ENCODE data around the gene ASPDH. TPM values are rescaled to one million over a fixed set of nuclear protein-coding genes. Genes with fewer than 3 reads are reported as not detected.

ASPDH gene
- total RNA-seq, 1 experiment from 2014 or later = not detected

DNA sequence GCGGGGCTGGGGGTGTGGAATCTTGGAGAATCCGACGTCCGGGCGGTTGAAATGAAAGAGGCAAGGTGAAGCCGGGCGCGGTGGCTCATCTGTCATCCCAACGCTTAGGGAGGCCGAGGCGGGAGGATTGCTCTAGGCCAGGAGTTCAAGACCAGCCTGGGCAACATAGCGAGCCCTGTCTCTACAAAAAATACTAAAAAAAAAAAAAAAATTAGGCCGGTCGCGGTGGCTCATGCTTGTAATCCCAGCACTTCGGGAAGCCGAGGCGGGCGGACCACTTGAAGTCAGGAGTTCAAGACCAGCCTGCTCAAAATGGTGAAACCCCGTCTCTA lies 36.8 kb downstream of the ASPDH start:
- ATAC-seq = no peak
- CTCF ChIA-PET = interaction anchor here (0.8 to 2.6 kb wide), 3 partner anchors 10 to 119 kb away, joined by 3 to 8 read pairs (median 3); no protein-coding TSS in a partner anchor
- Mint-ChIP-seq H3K9me3 (peaks cover 11% of the 10 kb centered on the region), H3K36me3 (peaks cover 27% of the 10 kb centered on the region), H3K27ac (peak overlapping the region; percentile 99; the same call in 1 of the 2 replicates), H3K4me1 (peaks cover 9% of the 10 kb centered on the region), H3K4me3 (peak overlapping the region; percentile 98), H3K27me3 (ENCODE audit: low read depth) (no peaks in the 10 kb centered on the region; the same call in 1 of the 2 replicates)
- POLR2A ChIA-PET = no interaction called here
- TF ChIP-seq, protein P1, sequence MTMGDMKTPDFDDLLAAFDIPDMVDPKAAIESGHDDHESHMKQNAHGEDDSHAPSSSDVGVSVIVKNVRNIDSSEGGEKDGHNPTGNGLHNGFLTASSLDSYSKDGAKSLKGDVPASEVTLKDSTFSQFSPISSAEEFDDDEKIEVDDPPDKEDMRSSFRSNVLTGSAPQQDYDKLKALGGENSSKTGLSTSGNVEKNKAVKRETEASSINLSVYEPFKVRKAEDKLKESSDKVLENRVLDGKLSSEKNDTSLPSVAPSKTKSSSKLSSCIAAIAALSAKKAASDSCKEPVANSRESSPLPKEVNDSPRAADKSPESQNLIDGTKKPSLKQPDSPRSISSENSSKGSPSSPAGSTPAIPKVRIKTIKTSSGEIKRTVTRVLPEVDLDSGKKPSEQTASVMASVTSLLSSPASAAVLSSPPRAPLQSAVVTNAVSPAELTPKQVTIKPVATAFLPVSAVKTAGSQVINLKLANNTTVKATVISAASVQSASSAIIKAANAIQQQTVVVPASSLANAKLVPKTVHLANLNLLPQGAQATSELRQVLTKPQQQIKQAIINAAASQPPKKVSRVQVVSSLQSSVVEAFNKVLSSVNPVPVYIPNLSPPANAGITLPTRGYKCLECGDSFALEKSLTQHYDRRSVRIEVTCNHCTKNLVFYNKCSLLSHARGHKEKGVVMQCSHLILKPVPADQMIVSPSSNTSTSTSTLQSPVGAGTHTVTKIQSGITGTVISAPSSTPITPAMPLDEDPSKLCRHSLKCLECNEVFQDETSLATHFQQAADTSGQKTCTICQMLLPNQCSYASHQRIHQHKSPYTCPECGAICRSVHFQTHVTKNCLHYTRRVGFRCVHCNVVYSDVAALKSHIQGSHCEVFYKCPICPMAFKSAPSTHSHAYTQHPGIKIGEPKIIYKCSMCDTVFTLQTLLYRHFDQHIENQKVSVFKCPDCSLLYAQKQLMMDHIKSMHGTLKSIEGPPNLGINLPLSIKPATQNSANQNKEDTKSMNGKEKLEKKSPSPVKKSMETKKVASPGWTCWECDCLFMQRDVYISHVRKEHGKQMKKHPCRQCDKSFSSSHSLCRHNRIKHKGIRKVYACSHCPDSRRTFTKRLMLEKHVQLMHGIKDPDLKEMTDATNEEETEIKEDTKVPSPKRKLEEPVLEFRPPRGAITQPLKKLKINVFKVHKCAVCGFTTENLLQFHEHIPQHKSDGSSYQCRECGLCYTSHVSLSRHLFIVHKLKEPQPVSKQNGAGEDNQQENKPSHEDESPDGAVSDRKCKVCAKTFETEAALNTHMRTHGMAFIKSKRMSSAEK (CRISPR knock-in tag; IDR thresholded peaks at IDR 0.05; ENCODE audit: borderline replicate concordance) = no peak
- peak; percentile 1; the same call in 1 of the 2 replicates for TF ChIP-seq TP53 (CRISPR knock-in tag; IDR thresholded peaks at IDR 0.05)
- DNase-seq (ENCODE audit: low spot score) = no peak

DNA sequence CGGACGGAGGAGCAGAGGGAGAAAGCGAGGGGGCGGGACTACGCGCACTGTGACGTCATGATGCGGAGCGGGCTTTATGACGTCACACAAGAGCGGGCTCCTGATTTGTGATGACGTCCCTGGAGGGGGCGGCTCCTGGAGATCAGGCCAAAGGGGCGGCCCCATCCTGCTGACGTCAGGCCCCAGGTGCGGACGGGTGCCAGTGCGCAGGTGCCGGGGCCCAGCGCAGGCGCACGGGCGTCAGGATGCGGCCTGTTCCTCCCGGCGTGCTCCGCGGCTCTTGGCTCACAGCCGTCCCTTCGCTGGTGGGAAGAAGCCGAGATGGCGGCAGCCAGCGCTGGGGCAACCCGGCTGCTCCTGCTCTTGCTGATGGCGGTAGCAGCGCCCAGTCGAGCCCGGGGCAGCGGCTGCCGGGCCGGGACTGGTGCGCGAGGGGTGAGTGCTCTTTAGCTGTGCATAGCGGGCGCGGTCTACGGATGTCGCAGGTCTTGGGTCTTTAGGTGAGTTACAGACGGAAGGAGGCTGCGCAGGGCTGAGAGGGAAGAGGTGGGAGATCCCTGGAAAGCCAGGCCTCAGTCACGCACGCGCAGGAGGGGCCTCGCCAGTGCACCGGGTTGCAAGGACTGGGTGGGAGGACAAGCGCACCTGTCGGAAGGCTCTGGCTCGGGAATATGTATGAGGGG lies 37.3 kb downstream of the ASPDH start, which contains the start of the genes EMC10 and GARIN5A:
Gene EMC10, plus strand, starts transcription at position 284 of the 683 bp plus-strand sequence. Its CDS starts 38 bp downstream, at position 322.
Gene GARIN5A, minus strand, starts transcription at position 625 of the 683 bp plus-strand sequence. Its CDS starts 460 bp downstream, at position 165.
- H3K4me3 Mint-ChIP-seq = peak within 1 kb of the TSS; percentile 98
- POLR2A ChIA-PET = no interaction called here
- TF ChIP-seq ZNF232 (CRISPR knock-in tag; IDR thresholded peaks at IDR 0.05) = 0 out of 2 replicates have a peak, but pooled peaks have one; percentile 42
- TF ChIP-seq SMAD3 (CRISPR knock-in tag; IDR thresholded peaks at IDR 0.05; ENCODE audit: borderline replicate concordance) = peak; percentile 41; the same call in 1 of the 2 replicates
- no peak for TF ChIP-seq ZNF121 (CRISPR knock-in tag; IDR thresholded peaks at IDR 0.05)
- TF ChIP-seq, protein P2, sequence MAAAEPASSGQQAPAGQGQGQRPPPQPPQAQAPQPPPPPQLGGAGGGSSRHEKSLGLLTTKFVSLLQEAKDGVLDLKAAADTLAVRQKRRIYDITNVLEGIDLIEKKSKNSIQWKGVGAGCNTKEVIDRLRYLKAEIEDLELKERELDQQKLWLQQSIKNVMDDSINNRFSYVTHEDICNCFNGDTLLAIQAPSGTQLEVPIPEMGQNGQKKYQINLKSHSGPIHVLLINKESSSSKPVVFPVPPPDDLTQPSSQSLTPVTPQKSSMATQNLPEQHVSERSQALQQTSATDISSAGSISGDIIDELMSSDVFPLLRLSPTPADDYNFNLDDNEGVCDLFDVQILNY (CRISPR knock-in tag; IDR thresholded peaks at IDR 0.05) = peak; percentile 83
- peak; percentile 88; the same call in 1 of the 2 replicates for TF ChIP-seq ATF1 (CRISPR knock-in tag; IDR thresholded peaks at IDR 0.05)
- peak; percentile 93 for TF ChIP-seq SP1 (CRISPR knock-in tag; conservative IDR thresholded peaks at IDR 0.05)
- peak; percentile 100 for TF ChIP-seq ZBTB21 (CRISPR knock-in tag; IDR thresholded peaks at IDR 0.05; ENCODE audit: borderline replicate concordance)
- TF ChIP-seq JUN (CRISPR knock-in tag; IDR thresholded peaks at IDR 0.05) = no peak
- TF ChIP-seq, protein P3, sequence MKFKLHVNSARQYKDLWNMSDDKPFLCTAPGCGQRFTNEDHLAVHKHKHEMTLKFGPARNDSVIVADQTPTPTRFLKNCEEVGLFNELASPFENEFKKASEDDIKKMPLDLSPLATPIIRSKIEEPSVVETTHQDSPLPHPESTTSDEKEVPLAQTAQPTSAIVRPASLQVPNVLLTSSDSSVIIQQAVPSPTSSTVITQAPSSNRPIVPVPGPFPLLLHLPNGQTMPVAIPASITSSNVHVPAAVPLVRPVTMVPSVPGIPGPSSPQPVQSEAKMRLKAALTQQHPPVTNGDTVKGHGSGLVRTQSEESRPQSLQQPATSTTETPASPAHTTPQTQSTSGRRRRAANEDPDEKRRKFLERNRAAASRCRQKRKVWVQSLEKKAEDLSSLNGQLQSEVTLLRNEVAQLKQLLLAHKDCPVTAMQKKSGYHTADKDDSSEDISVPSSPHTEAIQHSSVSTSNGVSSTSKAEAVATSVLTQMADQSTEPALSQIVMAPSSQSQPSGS (CRISPR knock-in tag; IDR thresholded peaks at IDR 0.05; ENCODE audit: borderline replicate concordance, low read depth) = peak; percentile 37; the same call in 1 of the 2 replicates
- TF ChIP-seq, protein P4, sequence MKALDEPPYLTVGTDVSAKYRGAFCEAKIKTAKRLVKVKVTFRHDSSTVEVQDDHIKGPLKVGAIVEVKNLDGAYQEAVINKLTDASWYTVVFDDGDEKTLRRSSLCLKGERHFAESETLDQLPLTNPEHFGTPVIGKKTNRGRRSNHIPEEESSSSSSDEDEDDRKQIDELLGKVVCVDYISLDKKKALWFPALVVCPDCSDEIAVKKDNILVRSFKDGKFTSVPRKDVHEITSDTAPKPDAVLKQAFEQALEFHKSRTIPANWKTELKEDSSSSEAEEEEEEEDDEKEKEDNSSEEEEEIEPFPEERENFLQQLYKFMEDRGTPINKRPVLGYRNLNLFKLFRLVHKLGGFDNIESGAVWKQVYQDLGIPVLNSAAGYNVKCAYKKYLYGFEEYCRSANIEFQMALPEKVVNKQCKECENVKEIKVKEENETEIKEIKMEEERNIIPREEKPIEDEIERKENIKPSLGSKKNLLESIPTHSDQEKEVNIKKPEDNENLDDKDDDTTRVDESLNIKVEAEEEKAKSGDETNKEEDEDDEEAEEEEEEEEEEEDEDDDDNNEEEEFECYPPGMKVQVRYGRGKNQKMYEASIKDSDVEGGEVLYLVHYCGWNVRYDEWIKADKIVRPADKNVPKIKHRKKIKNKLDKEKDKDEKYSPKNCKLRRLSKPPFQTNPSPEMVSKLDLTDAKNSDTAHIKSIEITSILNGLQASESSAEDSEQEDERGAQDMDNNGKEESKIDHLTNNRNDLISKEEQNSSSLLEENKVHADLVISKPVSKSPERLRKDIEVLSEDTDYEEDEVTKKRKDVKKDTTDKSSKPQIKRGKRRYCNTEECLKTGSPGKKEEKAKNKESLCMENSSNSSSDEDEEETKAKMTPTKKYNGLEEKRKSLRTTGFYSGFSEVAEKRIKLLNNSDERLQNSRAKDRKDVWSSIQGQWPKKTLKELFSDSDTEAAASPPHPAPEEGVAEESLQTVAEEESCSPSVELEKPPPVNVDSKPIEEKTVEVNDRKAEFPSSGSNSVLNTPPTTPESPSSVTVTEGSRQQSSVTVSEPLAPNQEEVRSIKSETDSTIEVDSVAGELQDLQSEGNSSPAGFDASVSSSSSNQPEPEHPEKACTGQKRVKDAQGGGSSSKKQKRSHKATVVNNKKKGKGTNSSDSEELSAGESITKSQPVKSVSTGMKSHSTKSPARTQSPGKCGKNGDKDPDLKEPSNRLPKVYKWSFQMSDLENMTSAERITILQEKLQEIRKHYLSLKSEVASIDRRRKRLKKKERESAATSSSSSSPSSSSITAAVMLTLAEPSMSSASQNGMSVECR (CRISPR knock-in tag; IDR thresholded peaks at IDR 0.05; ENCODE audit: borderline replicate concordance) = no peak
- TF ChIP-seq ZNF263 (CRISPR knock-in tag; IDR thresholded peaks at IDR 0.05; ENCODE audit: low read depth) = no peak
- TF ChIP-seq CREM (CRISPR knock-in tag; IDR thresholded peaks at IDR 0.05) = peak; percentile 99
- 0 out of 2 replicates have a peak, but pooled peaks have one; percentile 19 for TF ChIP-seq ESRRA (CRISPR knock-in tag; IDR thresholded peaks at IDR 0.05; ENCODE audit: borderline replicate concordance)
- TF ChIP-seq, protein P5, sequence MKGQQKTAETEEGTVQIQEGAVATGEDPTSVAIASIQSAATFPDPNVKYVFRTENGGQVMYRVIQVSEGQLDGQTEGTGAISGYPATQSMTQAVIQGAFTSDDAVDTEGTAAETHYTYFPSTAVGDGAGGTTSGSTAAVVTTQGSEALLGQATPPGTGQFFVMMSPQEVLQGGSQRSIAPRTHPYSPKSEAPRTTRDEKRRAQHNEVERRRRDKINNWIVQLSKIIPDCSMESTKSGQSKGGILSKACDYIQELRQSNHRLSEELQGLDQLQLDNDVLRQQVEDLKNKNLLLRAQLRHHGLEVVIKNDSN (CRISPR knock-in tag; IDR thresholded peaks at IDR 0.05) = 0 out of 2 replicates have a peak, but pooled peaks have one; percentile 32
- no peak for TF ChIP-seq GABPB1 (CRISPR knock-in tag; IDR thresholded peaks at IDR 0.05)
- TF ChIP-seq GRHL2 (CRISPR knock-in tag; IDR thresholded peaks at IDR 0.05; ENCODE audit: insufficient replicate concordance, severe bottlenecking) = no peak
- TF ChIP-seq, protein P6, sequence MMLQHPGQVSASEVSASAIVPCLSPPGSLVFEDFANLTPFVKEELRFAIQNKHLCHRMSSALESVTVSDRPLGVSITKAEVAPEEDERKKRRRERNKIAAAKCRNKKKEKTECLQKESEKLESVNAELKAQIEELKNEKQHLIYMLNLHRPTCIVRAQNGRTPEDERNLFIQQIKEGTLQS (CRISPR knock-in tag; conservative IDR thresholded peaks at IDR 0.05) = no peak
- 0 out of 2 replicates have a peak, but pooled peaks have one; percentile 23 for TF ChIP-seq NFYB (CRISPR knock-in tag; conservative IDR thresholded peaks at IDR 0.05; ENCODE audit: low read depth)
- TF ChIP-seq, protein P7, sequence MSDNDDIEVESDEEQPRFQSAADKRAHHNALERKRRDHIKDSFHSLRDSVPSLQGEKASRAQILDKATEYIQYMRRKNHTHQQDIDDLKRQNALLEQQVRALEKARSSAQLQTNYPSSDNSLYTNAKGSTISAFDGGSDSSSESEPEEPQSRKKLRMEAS (CRISPR knock-in tag; IDR thresholded peaks at IDR 0.05) = peak; percentile 88

More for the DNA sequence above, 37.3 kb downstream of the ASPDH start, which contains the start of the genes EMC10 and GARIN5A:
- peaks cover 9% of the 10 kb centered on the region for H3K4me1 Mint-ChIP-seq
- CTCF ChIA-PET = interaction anchor here (0.6 to 2.6 kb wide), 4 partner anchors 10 to 119 kb away, joined by 3 to 8 read pairs (median 3); no protein-coding TSS in a partner anchor
- H3K27me3 Mint-ChIP-seq (ENCODE audit: low read depth) = no peaks in the 10 kb centered on the region; the same call in none of the 2 replicates
- peak within 1 kb of the TSS; percentile 99 for H3K27ac Mint-ChIP-seq
- ATAC-seq = peak; percentile 92
- DNase-seq (ENCODE audit: low spot score) = peak; percentile 97
- peaks cover 27% of the 10 kb centered on the region for H3K36me3 Mint-ChIP-seq
- H3K9me3 Mint-ChIP-seq = peaks cover 11% of the 10 kb centered on the region

Measured in WTC11 (cell line).